Dermis microvascular lymphatic vessel endothelial cell (primary cell): Measurements from ENCODE around the gene DUSP10. TPM values are rescaled to one million over a fixed set of nuclear protein-coding genes. Genes with fewer than 3 reads are reported as not detected.

Source experiments
- DNase-seq, 2 donors: peaks; one replicate each; pipeline versions ENCODE4 v3.0.0 to v3.0.0-alpha.2; 2010; ENCODE audit warnings: low read depth in 2 of 2
- total RNA-seq: library from RNA; depleted of rRNA; stranded (reverse); fragments of >200 nt; gene quantifications from 2 replicates; pipeline ENCODE4 v1.2.1, GENCODE V29; 2014

DUSP10 gene
- total RNA-seq, 1 donor from 2014 or later, result 2.6 TPM

DNA sequence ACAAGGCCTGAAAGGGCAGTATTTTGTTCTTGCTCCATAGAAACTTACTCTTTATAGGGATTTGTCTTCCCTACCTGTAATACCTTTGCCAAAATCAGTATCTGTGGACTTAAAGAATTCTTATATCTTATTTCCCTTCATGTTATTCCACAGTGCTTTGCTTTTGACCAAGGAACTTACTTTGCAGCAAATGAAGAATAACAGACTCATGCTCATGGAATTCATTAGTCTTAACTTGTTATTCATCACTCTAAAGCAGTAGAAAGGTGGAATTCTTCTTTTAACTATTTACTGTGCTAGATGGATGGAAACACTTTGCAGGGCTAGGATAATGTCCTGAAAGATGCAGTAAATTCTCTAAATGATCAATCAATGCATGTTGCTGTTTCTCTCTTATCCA lies 45.9 kb downstream of the DUSP10 start:
- no peak for DNase-seq

- DNase-seq, result no peak
Measured at GRCh38 chr1:221695301-221695700, 46.6 kb downstream of the DUSP10 start.

- DNase-seq, result no peak
Measured at GRCh38 chr1:221694109-221694508, 47.8 kb downstream of the DUSP10 start.

GRCh38 chr1:221693087-221693486 lies 48.8 kb downstream of the DUSP10 start:
- no peak for DNase-seq

- DNase-seq, result no peak
Measured at GRCh38 chr1:221692643-221693042, 49.2 kb downstream of the DUSP10 start.

DNA sequence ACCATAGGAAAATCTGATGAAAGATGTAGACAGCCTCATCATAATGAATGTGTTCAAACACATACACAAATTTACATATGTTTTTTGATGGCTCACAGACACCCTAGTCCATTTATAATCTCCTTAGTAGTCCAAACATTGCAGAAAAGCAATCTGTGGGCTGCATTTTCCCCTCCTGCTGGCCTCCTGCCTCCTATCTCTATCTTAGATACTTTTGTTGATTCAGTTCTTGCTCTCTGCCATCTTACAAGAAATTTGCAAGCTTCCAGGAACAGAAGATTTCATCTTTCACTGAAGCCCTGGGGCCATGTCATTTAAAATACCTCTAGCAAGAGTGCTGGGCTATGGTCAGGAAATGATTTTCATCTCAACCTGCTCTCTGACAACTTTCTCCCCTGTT lies 50.6 kb downstream of the DUSP10 start:
- no peak for DNase-seq

DNA sequence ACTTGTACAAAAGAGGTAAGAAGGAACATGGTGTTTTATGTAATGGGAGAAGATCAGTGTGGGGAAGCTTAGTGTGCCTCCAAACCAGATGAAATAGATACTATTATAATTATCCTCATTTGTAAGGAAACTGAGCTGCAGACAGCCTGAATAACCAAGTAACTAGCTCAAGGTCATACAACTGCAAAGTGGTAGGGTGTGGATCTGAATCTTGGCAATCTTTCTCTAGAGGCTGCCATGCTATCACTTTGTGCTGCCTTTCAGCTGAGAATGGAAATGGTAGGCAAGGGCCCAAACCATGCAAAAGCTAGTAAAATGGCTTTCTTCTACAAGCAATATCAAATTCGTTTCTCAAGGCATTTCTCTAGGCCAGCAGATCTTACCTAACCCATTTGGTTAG lies 51.0 kb downstream of the DUSP10 start:
- DNase-seq, result no peak

- DNase-seq, result no peak
Measured at GRCh38 chr1:221689138-221689537, 52.8 kb downstream of the DUSP10 start.

GRCh38 chr1:221688488-221688843 lies 53.4 kb downstream of the DUSP10 start:
- DNase-seq, result no peak

DNA sequence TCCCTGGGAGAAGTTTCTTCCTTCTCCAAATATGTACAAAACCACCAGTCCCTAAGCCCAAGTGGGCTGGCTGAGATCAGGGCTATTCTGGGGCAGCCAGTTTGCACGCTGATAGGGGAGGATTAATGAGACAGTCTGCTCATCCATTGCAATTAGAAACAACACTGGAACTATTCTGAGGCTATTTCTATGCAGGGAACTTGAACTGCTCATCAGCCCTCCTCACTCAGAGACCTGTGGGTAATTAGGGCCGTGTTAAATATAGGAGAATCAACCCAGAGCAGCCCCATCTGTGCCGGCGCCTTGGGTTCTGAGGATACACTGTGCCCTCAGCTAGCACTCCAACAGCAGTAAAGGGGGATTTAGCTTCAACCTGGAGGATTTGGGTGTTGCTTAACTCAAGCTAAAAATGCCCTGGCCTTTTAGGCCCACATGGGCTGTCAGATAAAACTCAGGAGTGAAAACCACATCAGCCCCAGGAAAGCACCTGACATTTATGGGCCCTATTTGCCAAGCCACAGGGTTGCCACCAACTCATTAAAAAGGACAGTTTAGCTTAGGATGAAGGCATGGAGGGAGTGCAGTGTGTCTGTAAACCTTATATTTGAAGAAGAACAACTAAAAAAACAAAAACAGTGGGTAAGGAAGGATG lies 53.9 kb downstream of the DUSP10 start:
- no peak for DNase-seq

DNA sequence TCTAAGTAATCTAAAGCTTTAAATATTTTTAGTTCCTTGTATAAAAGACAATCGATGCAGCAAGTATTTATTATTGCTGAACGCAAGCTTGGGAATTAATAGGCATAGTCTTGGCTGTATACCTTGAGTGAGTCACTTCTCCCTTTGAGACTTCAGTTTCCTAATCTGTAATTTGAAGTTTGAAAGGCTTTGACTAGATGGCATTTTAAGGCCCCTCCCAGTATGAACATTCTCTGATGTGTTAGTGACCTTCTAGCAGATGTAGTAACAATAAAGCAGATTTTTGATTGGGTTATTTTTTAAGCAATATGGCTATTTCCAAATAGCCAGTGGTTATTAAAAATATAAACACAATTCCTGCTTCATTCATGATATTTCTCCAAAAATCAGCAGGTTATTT lies 58.2 kb downstream of the DUSP10 start:
- DNase-seq, result no peak

GRCh38 chr1:221680085-221680484 lies 61.8 kb downstream of the DUSP10 start:
- no peak for DNase-seq

GRCh38 chr1:221678014-221678413 lies 63.9 kb downstream of the DUSP10 start:
- no peak for DNase-seq

GRCh38 chr1:221675880-221676800 lies 65.7 kb downstream of the DUSP10 start:
- DNase-seq, result no peak

GRCh38 chr1:221672965-221673364 lies 68.9 kb downstream of the DUSP10 start:
- no peak for DNase-seq

- peak in 1 of 2 donors; percentile 50 for DNase-seq
Measured at GRCh38 chr1:221672239-221672645, 69.6 kb downstream of the DUSP10 start.

- no peak for DNase-seq
Measured at GRCh38 chr1:221670081-221670480, 71.8 kb downstream of the DUSP10 start.

GRCh38 chr1:221669441-221669840 lies 72.4 kb downstream of the DUSP10 start:
- DNase-seq, result no peak

- DNase-seq, result peak in 1 of 2 donors; percentile 17
Measured at GRCh38 chr1:221667504-221667903, 74.4 kb downstream of the DUSP10 start.

- no peak for DNase-seq
Measured at GRCh38 chr1:221664253-221664652, 77.6 kb downstream of the DUSP10 start.

DNA sequence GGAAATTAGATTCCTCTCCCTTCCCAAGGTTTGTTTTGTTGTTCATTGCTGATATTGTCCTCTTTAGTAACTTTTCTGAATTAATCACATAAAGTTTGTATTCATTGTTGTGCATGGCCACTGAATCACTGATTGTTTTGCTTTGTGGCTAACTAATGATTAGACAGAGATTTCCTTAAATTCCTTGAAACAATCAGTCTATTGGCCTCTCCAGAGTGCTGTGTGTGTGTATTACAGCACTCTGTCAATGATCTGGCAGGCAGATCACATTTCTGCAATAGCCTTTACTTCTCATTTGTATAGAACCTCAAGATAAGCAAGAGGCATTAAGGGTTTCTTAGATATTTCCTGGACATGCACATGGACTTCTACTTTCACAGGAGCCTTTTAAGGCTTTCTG lies 78.6 kb downstream of the DUSP10 start:
- no peak for DNase-seq

GRCh38 chr1:221655766-221656305 lies 86.1 kb downstream of the DUSP10 start:
- DNase-seq, result no peak
